ENCODE data around the gene TTC17.

Gene TTC17

DNA sequence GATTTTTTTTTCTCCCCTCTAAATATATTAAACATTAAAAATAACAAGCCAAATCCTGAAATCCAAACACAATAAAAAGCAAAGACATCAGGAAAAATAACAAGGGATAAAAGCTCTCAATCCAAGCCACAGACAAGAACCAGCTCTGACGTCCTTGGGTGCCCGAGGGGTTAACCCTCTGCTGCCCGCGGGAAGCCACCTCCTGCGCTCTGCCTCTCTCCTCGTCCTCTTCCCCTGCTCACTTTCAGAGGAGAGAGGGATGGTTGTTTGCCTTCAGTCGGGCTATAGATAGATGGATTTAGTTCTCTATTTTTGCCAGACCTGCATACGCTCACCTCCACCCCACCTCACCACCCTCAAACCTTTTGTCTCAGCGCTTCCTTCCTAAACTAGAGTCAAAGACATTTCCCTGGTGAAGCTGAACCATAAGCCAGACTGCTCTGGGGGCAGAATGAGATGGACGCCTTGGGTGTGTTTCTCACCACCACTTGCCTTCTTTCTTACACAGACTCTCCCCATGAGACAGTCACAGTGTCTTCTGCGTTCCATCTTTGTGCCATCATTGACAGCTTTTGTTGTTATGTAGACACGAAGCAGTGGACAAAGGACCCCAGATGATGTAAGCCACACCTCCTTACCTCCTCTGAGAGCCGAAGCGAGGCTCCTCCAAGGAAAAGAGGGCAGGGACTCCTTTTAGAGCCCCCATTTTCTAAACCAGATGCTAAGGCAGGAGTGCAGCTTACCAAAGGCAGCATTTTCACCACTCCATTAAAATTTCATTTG lies 179.3 kb downstream of the TTC17 start:
- no peak overlapping the region for H3K4me3 ChIP-seq (ENCODE audit: control insufficient read depth, low read depth, low read length)
- no peak for DNase-seq (ENCODE audit: low read depth)
- TF ChIP-seq, protein P1, sequence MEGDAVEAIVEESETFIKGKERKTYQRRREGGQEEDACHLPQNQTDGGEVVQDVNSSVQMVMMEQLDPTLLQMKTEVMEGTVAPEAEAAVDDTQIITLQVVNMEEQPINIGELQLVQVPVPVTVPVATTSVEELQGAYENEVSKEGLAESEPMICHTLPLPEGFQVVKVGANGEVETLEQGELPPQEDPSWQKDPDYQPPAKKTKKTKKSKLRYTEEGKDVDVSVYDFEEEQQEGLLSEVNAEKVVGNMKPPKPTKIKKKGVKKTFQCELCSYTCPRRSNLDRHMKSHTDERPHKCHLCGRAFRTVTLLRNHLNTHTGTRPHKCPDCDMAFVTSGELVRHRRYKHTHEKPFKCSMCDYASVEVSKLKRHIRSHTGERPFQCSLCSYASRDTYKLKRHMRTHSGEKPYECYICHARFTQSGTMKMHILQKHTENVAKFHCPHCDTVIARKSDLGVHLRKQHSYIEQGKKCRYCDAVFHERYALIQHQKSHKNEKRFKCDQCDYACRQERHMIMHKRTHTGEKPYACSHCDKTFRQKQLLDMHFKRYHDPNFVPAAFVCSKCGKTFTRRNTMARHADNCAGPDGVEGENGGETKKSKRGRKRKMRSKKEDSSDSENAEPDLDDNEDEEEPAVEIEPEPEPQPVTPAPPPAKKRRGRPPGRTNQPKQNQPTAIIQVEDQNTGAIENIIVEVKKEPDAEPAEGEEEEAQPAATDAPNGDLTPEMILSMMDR (conservative IDR thresholded peaks at IDR 0.05; ENCODE audit: control insufficient read depth, insufficient read depth, low read depth, low read length): no peak

DNA sequence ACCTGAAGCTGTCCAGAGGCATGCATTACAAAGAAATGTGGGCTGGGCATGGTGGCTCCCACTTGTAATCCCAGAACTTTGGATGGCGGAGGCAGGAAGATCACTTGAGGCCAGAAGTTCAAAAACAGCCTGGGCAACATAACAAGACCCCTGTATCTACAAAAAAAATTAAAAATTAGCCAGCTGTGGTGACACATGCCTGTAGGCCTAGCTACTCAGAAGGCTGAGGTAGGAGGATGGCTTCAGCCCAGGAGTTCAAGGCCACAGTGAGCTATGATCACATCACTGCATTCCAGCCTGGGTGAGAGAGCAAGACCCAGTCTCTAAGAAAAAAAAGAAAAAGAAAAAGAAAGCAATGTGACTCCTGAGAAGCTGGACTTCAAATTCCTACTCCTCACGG lies 183.3 kb downstream of the TTC17 start:
- TF ChIP-seq, protein P1 (conservative IDR thresholded peaks at IDR 0.05; ENCODE audit: control insufficient read depth, insufficient read depth, low read depth, low read length): no peak

DNA sequence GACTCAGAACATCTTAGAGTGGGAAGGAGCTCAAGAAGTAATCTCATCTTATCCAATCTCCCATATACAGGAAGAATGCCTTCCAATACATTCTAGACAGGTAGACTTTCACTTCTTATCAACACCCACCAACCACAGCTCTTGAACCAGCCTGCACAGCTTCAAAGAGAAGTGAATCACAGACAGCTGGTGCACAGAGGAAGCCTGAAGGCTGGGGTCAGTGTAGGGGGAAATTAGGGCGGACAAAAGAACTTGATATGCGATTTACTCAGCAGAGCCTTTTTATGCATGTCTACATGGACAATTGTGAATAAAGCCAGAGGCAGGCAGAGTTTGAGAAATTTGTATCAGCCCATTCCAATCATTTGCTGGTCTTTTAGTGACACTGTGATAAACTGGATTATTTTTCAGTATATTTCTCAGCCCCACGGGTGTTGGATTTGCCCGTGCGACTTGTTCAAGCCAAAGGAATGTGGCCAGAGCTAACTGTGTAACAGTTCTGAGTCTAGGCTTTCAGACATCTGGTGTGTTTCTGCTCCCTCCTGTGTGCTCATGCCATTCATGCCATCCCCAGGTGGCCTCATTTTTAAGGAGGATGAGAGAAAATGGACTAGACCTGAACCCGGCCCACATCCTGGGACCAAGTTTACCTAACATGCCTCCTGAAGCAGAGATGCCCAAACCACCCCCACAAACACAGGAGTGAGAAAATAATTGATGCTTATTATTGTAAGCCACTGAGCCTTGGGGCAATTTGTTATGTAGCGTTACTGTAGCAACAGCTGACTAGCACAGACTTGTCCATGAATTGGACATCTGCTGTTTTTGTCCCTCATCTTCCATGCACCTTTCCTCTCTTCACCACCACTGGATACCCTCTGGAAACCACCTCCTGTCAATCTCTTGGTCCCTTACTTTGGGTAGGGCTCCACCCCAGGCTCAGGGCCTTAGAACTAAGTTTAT lies 184.3 kb downstream of the TTC17 start:
- no peak overlapping the region for H3K4me3 ChIP-seq (ENCODE audit: control insufficient read depth, low read depth, low read length)
- DNase-seq (ENCODE audit: low read depth): no peak
- TF ChIP-seq, protein P1 (conservative IDR thresholded peaks at IDR 0.05; ENCODE audit: control insufficient read depth, insufficient read depth, low read depth, low read length): no peak

More for the DNA sequence above, 183.3 kb downstream of the TTC17 start:
- H3K4me3 ChIP-seq (ENCODE audit: control insufficient read depth, low read depth, low read length): no peak overlapping the region
- DNase-seq (ENCODE audit: low read depth): peak; percentile 10

Measured in fibroblast of mammary gland (primary cell).